Hematopoietic multipotent progenitor cell treated with erythropoietin and hydrocortisone succinate and interleukin-3 and kit ligand, for 8 days (in vitro differentiated cells): Measurements from ENCODE around the gene CACNA1B.

Experiments
- DNase-seq: peaks from one replicate; pipeline ENCODE4 v3.0.0-alpha.2; 2015

CACNA1B gene

DNA sequence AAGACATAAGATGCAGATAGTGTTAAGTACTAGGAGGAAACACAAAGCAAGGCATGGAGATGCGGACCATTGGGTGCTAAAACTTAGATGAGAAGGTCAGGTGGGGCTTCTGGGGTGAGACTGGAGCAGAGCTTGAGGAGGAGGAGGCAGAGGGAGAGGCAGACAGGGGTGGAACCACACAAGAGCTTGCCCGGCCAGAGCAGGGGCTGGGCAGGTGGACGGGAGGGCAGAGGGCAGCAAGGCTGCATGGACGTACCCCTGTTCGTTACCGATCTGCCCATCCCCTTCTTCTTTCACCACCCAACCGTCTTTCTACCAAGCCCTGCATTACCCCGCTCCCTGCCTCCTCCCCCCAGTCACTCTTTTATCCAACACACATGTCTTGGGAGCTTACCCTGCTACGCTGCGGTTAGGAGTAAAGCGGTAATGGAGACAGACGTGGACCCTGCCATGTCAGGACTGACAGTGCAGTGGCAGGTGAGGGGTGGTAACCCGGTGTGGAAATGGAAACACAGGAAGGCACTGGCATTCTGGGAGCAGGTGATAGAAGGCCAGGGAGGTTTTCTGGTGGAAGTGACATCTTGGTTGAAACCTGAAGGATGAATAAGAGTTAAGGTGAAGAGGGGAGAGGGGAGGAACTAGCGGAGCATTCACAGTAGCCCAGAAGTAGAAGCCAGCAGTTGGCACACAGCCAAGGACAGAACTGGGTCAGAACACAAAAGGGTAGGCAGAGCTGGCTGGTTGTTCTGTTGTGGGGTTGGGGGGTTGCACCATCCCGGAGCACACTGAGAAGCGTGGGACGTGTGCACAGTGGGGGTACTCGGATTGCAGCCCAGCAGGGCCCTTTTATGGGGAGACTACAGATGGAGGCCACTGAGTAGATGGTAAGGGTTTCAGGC, 167.2 kb downstream of the CACNA1B start:
- DNase-seq, result no peak

DNA sequence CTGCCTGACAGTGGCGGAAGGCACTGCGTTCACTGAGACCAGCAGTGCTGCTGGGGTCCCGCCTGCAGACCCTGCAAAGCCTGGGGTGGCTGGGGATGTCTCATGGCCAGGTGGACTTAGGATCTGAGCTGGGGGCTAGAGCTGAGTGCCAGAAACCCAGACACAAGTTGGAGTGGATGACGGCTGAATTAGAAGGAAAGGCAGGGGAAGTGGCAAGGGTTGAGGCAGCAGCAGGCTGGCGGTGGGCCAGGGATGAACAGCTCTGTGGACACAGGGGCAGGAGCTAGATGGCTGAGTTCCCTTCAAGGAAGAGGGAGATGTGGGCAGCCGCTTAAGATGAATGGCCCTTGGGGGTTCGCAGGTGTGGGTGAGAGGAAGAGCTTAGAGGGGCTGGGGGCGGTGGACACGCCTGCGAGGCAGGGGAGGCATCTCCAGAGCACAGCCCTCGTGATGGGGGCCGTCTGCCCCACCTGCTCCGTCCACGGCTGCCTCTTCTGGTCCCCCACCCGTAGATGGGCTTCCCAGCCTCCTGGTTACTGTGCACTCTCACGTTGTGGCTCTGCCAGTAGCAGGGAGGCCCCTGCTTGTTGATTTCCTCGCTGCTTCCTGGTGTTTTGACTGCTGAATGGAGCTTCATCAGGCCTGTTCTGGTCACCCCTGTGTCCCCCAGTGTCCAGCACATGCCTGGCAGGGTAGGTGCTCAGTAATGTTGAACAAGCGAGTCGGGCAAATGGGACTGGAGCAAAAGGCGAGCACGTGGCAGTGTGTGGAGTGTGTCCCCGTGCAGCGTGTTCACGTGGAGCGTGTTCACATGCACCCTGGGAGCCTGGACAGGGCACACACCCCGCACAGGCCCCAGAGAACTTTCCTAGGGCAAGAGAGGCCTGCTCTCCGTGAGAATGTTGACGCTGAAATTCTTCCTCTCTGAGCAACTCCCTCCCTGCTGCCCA, 168.2 kb downstream of the CACNA1B start:
- no peak for DNase-seq

DNA sequence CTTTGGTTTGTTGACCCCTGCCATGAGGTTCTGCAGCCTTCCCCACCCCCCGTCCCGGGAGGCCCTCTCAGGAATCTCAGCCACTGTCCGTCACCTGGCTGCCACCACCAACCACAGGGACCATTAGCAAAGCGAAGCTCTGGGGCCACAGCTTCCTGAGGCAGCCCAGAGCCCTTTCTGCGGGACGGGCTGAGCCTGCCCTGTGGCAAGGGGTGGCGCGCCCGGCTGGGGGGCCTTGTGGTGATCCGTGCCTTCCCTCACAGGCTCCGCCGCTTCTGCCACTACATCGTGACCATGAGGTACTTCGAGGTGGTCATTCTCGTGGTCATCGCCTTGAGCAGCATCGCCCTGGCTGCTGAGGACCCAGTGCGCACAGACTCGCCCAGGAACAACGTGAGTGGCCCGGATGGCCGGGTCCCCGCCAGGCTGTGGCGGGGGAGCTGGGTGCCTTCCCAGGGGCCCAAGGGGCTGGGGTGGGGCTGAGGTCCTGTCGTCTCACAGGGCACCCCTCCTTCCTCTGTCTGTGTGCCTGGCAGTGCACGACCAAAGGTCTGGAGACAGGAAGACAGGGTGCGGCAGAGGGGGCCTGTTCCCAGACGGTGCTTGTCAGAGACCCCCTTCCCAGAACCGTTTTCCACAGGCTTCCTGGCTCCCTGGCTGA, 169.2 kb downstream of the CACNA1B start:
- DNase-seq, result no peak

DNA sequence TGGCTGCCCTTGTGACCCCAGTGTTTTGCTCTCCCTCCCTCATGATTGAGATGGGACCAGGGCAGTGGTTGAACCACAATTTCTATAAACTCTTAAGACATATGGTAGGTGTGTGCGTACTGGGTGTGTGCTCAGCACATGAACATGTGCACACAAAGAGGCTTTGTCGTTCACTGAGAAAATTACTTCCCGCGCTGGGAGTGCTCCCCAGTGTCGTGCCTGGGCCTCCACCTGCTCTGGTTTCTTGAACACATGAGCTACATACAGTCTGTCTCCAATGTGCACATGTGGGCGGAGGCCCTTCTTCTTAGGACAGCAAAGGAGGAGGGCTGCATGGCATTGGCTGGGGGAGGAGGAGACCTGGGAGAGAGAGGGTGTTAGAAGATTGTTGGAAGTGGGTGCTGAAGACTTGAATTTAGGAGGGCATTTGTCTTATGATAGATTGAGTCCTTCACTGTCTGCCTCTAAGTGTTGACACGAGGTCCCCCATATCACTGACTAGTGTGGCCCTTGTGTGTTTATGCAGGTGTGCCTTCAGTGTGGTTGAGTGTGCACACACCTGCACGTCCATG, 170.0 kb downstream of the CACNA1B start:
- no peak for DNase-seq

DNA sequence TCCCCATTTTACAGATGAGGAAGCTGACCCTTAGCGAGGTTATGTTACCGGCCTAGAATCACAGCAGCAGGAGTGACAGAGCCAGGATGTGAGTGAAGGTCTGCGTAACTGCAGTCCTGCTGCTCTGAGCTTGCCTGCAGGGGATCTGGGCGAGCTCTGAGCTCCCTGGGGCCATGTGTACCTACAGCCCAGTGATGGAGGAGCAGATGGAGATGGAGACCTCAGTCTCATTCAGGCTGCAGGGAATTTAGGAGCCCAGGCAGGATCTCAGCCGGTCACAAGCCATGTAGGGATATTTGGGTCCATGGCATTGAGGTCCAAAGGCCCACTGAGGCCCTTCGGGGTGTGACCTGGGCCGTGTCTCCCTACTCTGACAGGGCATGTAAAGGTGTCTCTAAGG, 170.6 kb downstream of the CACNA1B start:
- no peak for DNase-seq

DNA sequence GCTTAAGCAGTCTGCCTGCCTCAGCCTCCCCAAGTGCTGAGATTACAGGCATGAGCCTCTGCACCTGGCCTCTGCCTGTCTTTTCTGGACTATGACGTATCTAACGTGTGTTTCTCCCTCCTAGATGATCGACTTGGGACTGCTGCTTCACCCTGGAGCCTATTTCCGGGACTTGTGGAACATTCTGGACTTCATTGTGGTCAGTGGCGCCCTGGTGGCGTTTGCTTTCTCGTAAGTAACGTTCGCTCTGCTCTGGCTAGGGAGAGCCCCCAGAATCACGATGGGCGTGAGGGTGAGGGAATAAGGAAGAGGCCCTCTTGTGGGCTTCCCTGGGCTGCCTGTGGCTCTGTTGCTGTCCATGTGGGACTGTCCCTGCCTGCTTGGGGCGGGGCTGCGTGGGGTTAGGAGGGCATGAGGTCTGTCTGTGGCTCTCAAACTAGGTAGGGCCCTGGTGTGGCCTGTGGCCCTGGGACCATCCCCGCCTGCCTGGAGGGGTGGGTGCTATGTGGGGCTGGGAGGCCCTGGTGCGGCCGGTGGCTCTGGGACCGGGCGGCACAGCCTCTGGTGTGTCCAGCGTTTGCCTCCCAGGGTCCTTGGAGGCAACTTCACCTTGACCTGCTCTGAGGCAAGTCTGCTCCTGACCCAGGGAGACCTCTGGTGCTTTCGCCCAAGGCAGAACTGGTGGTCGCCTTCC, 171.7 kb downstream of the CACNA1B start:
- DNase-seq, result no peak

DNA sequence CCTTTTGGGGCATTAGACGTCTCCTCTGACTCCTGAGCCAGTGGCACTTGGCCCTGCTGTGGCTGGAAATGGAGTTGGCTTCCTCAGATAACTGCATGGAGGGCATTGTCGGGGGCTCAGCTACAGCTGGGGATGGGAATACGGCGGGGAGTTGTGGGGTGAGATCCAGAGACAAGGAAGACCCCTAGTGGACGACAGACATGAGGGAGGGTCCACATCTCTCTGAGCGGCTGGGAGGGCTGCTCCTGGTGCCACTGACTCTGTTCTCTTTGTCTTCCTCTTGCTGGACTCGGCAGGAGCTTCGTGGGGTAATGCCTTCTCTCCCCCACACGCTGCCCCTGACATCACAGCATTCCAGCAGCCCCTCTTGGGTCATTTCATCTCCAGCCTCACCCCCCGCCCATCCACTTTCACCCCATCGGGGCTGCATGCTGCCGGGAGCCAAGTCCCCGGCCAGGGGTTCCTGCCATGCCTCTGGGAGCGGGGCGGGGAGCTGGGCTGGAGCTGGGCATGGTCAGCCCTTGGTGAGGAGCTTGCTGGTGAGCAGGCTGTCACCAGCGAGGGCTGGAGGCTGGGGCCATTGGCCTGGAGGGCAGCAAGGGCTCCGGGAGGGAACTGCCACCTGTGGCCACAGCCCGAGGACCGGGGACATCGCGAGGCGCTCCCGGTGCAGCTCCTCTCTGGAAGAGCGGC, 172.3 kb downstream of the CACNA1B start:
- DNase-seq, result no peak

DNA sequence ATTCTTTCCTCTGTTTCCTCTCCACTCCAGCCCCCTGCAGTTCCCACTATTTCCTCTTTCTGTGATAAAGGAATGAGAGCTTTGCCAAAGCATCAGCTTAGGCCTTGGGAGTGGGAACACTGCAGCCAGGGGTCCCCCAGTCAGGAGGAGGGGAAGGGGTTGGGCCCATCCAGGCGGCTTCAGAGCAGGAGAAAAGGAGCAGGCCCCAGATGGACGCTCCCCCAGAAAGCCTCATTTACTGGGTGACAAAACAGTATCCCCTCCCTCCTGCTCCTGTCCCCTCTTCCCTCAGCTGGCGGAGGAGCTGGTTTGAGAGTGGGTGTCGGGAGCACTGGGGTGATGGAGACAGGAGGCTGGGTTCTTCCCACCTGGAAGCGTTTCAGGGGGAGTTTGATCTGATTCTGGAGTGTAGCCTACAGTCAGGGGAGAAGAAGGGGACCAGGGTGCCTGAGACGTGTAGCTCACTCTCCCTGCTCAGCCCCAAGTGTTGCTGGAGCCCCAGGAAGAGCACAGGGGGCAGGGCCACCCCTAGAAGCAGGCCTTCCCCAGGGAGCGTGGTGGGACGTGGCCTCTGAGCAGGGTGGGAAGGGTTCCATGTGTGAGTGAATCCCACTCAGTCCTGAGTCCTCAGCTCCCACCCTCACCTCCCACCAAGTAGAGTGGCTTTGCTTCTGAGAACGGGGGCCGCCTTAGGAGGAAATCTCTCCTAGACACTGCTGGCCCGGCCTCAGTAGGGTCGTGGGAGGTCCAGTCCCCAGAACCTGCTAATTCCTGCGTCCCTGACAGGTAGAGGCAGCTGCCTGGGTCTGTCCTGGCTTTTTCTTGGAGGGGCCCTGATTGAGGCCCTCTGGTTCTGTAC, 173.1 kb downstream of the CACNA1B start:
- no peak for DNase-seq

DNA sequence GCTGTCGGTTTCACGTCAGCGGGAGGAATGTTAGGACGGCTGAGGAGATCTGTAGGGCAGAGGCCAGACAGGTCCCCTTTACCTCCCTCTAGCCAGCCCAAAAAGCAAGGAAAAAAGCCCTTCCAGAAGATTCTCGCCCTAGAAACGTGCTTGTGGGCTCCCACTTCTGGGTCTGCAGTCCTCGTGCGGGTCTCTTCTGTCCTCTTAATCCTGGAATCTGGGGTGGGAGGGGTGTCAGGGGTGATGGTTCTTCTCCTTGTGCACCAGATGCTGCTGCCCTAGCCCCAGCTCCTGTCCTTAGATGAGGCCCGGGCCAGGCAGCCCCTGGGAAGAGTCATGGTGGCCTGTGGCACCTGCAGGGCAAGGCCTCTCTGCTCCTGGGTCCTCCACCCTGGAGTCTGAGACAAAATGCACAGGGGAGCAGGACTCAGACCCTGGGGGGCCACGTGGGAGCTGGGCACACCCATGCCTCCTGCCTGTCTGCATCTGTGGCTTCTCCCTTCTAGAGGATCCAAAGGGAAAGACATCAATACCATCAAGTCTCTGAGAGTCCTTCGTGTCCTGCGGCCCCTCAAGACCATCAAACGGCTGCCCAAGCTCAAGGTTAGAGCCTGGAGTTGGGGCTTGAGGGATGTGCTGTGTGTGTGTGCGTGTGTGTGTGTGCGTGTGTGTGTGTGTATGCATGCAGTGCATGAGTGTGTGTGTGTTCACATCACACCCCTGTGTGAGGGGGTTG, 174.2 kb downstream of the CACNA1B start:
- DNase-seq, result no peak

DNA sequence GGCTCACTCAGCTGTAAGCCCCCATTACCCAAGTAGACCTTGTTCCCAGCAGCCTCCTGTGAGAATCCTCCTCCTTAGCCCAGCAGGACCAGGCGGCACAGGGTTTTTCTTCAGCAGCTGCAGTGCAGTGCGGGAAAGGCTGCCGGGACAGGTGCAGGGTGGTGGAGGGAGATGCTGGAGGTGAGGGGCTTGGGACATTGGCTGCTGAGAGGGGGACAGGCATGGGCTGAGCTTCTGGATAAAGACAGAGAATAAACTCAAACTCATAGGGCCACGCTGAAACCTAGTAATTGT, 174.7 kb downstream of the CACNA1B start:
- no peak for DNase-seq

DNA sequence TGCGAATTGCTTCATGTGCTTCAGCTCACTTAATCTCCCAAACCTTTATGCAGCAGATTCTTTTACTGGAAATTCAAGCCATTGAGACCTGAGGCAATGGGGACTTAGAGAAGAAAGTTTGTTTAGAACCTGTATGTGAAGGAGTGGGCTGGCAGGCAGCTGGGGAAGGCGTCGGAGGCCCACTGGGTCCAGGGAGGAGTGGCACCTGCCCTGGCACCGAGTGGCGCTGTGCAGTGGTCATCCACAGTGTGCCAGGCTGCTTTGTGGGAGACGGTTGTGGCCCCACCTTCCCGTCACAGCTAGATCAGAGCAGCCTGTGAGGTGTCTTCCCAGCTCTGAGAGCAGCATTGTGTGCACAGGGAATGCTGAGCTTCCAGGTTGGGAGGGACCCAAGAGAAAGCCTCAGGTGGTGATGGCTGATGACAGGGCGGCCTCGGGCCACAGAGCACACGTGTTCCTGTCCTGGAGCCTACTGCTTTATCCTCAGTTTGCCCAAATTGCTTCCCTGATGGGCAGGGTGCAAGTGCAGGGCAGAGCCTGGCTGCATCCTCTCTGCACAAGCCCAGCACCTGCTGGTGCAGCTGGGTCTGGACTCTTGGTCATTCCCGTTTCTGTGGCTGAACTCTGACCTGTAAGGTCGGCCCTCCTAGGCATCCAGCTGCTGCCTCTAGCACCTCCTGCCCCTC, 175.2 kb downstream of the CACNA1B start:
- DNase-seq, result no peak

DNA sequence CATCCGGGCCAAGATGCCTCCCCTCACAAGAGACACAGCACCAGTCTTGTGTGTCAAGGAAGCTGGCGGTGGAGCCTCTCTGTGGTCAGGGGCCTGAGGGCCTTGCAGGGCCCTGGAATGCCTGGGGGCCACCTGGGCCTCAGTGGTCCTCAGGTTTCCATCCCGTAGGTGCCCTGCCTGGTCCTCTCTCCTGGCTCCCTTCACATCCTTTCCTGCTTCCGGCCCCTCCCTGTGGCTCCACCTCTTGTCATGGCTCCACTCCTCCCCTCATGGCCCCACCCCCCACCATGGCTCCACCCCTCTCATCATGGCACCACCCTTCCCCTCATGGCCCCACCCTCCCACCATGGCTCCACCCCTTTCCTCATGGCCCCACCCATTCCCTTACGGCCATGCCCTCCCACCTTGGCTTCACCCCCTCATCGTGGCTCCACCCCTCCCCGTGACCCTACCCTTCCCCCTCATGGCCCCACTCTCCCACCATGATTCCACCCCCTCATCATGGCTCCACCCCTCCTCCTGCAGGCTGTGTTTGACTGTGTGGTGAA, 175.8 kb downstream of the CACNA1B start:
- no peak for DNase-seq

DNA sequence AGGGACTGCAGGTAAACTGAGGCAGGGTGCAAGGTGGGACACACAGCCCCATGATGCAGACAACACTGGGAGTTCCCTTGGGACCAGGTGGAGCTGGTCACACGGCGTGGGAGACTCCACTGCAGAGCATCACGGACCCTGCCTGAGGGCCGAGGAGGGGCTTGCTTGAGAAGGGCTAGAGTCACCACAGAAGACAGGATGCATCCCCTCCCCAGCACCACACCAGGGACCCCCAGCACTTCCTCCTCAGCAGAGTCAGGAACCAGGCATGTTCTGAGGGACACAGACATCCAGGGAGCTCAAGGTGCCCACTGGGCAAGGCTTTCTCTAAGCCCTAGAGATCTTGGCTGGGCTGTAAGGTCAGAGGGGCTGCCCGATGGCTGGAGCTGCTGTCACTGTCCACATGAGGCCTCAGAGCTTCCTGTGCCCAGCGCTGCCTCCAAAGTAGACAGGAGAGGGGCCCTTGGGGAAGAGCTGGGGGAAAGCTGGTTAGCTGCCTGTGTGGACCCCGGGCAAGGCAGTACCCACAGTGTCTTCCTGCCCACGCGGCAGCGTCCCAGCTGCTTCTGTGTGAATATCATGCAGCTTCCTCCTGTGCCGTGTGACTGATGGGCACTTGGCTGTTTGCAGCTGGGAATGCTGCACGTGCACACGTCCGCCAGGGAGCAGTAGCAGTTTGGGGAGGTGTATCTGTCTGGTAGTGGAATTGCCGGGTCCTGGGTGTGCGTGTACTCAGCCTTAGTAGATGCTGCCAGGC, 176.6 kb downstream of the CACNA1B start:
- DNase-seq, result no peak

DNA sequence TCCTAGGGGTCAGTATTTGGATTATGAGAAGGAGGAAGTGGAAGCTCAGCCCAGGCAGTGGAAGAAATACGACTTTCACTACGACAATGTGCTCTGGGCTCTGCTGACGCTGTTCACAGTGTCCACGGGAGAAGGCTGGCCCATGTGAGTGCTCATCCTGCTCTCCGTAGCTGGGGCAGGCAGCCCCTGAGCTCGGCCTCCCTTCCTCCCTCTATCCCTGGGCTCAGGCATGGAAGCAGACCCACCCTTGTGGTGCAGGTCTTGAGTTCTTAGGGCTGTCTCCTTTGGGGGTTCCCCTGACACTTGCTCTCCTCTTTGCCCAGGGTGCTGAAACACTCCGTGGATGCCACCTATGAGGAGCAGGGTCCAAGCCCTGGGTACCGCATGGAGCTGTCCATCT, 180.1 kb downstream of the CACNA1B start:
- no peak for DNase-seq

DNA sequence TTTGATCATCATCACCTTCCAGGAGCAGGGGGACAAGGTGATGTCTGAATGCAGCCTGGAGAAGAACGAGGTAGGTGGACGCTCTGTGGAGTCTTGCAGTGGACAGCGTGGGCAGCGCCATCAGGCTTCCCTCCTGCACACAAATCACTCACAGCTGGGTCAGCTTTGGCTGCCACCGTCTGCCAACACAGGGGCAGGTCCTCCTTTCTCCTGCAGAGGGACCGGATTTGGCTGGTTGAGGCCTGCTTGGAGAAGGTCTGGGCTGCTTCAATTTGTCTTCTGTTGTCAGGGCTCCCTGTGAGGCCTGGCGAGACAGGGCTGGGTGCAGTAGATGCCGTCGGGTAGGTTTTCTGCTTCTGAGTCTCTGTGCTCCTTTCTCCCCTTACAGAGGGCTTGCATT, 180.6 kb downstream of the CACNA1B start:
- DNase-seq, result no peak

DNA sequence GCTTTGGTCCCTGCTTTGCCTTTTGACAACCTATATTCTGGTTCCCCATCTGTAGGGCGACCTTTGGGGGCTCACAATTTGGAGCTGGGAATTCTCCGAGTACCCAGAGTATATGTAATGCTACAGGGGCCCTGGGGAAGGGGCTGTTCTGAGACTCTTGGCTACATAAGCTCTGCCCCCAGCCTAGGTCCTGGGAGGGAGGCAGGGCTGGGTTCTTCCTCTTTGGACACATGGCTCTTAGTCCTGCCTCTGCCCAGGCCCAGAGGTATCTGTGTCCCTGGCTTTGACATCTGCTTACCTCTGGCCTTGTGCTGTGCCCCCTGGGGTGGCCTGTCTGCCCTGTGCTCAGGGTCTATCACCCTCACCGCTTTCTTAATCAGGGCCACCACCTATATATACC, 181.6 kb downstream of the CACNA1B start:
- no peak for DNase-seq

DNA sequence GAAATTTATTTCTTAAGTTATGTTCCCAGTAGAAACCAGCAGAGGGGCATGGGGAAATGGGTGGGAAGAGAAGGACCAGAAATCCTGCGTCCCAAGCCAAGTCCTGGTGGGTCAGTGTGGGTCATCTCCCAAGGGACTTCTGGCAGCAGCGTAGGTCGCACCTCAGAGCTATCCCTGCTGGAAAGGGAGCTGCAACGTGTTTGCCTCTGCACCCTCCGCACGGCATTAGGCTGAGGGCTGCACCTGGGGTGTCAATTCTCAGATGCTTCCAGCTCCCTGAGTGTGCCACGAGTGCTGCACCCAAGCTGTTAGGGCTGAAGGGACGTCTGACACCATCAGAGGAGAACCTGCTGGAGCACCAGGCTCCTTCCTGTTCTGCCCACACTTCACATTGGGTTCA, 182.8 kb downstream of the CACNA1B start:
- DNase-seq, result no peak

DNA sequence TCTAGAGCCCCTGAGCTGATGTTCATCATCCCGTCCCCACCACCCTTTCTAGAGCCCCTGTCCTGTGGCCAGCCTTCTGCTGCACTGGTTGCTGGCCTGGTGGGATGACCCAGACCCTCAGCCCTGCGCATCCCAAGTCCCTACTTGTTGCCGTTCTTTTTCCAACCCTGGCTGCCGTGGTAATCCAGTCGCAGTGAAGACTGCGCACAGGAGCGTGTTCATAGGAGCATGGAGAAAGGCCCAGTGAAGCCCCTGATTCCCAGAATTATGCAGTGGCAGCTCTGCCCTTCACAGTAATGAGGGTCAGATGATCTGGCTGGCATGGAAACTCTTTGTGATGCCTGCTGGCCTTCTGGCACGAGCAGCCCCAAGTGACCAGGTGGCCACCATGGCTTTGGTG, 183.3 kb downstream of the CACNA1B start:
- no peak for DNase-seq
